Upper lobe of left lung (tissue), 4 donors: Measurements from ENCODE around the gene PLCL2.

Source experiments
- CTCF ChIP-seq, 6 experiments: fragments of 450-650 bp in 4 of 6; fragments of 200-600 bp in 2 of 6; sonication (generic) in 2 of 6; IDR thresholded peaks; one replicate each; pipeline ENCODE4 v1.5.1; 2016 to 2019; ENCODE audit warnings: antibody characterized with exemption in 6 of 6
- POLR2AphosphoS5 ChIP-seq, 2 donors: sonication (generic); formaldehyde crosslinking; IDR thresholded peaks; one replicate each; pipeline ENCODE4 v1.5.1; 2017; ENCODE audit warnings: antibody characterized with exemption in 2 of 2

DNA sequence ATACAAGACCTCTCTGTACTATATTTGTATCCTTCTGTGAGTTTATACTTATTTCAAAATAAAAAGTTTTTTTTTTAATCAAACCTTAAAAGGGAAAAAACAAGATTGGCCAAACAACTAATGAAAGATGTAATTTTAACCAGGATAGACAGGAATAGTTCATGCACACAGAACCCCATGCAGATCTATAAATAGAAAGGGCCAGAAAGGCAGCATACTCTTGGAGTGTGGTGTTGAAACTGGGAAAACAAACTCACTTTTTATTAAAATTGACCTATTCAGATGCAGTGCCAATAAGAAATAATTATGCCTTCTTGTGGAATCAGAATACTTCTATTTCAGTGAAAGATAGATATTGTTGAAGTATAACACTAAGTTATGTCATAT is 204.6 kb downstream of the PLCL2 start:
- no peak for TF ChIP-seq CTCF (IDR thresholded peaks at IDR 0.05)
- no peak for TF ChIP-seq POLR2AphosphoS5 (IDR thresholded peaks at IDR 0.05)
